Posterior cingulate gyrus (tissue), 11 donors: ENCODE measurements around the gene DLG2.
A peak's percentile ranks its signal among the peaks of the same experiment; 100 is the strongest.

Source experiments
- DNase-seq, 10 donors: peaks; one replicate each; pipeline versions ENCODE4 v3.0.0 to v3.0.0-alpha.2; 2020 to 2021; ENCODE audit warnings: mixed read lengths in 3 of 10
- intact Hi-C: fragments of 100-400 bp; cut with DNase I; formaldehyde crosslinking; loops from one replicate; pipeline ENCODE4 v1.15.1; 2023

Gene DLG2

DNA sequence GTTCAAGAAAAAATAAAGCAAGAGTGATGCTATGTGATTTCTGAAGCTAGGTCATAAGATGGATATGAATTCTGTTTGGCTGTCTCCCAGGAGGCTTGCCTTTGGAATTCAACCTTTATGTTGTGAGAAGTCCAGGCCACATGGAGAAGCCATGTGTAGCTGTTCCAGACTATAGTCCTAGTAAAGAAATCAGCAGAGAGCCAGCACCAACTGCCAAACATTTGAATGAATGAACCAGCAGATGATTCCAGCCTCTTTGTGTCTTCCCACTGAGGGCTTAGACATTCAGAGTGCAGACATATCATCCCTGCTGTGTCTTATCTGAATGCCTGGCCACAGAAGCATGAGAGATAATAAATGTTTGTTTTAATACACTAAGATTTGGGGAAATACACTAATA, 1150.6 kb downstream of the DLG2 start:
- no peak for DNase-seq
- intact Hi-C loops, result no loop called here

DNA sequence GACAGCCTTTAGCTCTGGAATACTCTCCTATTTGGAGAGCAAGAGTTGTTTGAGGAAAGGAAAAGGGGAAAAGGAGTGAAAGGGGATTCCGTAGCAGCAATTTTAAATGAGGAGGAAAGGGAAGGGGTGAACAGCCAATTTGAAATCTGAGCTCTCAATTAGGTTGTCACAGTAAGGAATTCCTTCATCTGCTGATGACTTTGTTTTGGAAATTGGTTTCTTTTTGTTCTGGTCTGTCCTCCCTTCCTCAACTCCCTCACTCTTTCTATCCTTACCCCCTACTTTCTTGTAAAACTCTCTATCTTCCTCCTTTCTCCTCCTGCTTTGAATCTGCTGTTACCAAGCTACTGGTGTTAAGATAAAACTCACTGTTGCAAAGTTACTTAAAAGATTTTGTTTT, 1155.6 kb downstream of the DLG2 start:
- DNase-seq, result no peak
- intact Hi-C loops, result no loop called here

DNA sequence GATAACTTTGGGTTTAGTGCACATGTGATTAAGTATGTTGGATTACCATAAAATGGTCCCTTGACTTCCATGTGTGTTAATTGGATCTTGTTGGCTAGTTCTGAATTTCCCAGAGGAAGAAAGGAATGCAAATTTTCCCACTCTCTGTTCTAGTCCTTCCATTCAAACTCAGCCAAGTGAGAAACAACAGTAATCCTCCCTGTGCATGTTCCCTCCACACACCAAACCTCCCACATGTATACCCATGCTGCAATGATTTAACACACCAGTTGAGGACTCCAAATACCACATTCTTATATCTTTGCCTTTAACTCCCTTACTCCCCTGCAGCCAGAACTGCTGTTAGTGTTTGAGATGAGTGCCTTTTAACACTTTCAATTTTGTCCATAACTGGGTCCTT, 1158.9 kb downstream of the DLG2 start:
- no peak for DNase-seq
- intact Hi-C loops, result no loop called here

DNA sequence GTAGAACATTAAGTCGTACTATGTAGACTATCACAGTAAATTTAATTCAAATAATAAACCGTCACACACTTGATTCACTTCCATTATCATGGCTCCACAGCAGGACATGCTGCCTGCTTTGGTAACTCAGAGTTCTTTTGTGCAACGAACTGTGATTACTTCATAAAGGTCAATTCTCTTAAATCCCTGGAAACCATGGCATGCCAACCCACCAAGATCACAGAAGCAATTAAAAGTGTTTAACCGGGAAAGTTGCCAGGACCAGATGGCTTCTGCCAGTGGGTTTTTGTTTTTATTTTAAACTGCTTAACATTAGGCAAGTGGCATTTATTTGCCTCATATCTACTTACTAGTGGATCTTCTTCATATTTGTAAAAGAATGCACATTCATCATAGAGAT, 1162.1 kb downstream of the DLG2 start:
- no peak for DNase-seq
- intact Hi-C loops, result no loop called here

DNA sequence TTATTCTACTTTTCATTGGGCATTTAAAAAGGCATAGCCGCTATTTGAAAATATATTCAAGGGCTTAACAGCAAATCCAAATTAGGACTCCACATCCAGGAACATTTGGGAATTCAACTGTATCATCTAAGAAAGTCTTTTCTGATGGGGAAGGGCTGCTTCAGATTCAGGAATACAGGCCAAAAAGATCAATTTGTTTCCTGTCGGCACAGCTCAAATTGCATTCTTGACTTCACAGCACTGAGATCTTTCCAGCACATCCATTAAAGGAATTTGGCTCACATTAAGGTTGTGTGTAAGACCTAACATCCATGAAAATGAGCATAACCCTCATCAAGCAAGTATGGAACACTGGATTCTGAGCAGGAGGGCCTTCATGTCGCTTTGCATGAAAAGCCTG, 1171.5 kb downstream of the DLG2 start:
- intact Hi-C loops, result no loop called here
- no peak for DNase-seq

DNA sequence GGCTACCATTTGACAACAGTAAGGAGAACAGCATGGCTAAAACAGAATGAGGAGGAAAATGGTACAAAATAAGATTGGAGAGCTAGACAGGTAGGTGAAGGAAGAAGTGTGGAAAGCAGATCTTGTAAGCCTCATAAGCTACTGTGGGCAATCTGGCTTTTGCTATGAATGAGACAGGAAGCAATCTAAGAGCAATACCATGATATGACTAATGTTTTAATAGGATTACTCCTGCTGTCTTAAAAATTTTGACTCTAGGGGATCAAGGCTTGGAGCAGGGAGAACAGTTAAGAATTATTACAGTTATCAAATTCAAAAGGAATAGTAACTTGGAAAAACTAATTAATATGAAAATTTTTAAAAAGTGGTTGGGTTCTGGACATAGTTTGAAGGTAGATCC, 1174.9 kb downstream of the DLG2 start:
- no peak for DNase-seq
- intact Hi-C loops, result no loop called here

DNA sequence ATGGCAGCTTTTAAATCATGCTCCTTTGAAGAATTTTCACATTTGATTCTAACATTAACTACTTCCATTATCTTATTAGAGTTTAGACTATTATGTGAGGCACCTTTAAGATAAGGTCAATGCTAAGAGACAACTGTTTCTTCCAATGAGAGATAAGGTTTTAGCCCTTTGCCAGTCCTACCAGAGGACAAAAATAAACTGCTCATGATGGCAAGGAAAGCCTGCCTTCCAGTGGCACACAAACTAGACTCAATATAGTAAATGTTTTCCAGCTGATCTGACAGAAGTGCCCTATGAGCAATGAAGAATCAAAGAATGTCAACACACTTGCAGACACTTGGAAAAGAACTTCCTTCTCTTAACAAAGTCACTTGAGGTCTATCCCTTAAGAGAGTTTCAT, 1188.6 kb downstream of the DLG2 start:
- no peak for DNase-seq
- intact Hi-C loops, result no loop called here

DNA sequence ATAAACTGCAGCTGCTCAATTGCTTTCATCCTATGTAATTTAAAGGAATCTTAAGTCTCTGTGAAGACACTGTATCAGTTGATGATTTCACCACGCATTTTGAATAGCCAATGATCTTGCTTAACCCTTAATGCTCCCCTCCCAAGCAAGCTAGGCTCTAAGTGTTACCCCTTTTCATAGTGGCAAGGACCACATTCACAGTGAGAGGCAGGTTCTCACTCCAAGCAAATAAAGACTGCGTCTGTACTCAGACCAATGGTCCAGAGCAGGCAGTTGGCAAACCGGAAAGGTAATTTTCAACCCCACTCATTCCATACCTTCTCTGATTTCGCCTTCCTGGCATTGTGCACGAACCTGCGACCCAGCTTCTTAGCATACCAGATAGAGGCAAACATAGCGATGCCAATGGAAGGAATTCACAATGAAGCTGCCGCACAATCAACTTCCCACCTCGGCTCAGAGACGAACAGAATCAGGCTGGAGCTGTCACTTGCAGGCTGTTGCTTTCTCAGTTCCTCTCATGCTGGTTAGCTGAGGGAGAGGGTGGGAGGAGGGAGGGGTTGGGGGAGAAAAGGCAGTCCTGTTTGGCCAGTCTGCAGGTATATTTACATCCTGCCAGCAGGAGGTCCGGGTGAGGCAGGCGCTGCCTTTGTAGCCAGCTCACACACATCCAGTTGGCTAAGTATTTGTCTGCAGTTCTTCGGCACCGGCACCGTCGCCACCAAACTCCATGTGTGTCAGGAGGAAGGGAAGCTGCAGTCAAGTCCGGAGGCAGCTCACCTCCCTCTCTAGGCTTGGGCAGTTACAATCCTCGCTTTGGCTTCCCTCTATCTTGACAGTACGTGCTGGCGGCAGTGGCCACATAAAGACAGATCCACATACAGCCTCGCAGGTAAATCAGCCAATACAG, 1189.8 kb downstream of the DLG2 start:
- DNase-seq, result peak; percentile 18 to 95 (median 58)
- intact Hi-C loops, result no loop called here

DNA sequence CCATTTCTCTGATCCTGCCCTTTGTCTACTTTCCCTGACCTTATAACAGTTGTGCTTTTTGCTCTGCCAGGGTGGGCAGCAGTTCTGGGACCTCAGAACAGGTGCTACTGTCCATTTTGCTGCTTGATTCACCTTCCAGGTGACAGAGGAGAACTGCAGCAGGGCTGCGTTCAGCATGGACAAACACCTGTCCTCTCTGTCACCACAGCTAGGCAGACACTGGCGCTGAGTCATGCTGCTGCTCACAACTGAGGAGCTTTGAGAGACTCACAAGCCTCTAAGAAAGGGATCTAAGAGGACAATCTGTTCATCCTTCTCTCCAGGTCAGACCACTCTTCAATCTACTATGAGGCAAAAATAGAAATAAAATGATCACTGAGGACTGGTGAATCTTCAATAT, 1196.5 kb downstream of the DLG2 start:
- peak in 8 of 10 donors; percentile 15 to 86 (median 44) for DNase-seq
- intact Hi-C loops, result no loop called here

DNA sequence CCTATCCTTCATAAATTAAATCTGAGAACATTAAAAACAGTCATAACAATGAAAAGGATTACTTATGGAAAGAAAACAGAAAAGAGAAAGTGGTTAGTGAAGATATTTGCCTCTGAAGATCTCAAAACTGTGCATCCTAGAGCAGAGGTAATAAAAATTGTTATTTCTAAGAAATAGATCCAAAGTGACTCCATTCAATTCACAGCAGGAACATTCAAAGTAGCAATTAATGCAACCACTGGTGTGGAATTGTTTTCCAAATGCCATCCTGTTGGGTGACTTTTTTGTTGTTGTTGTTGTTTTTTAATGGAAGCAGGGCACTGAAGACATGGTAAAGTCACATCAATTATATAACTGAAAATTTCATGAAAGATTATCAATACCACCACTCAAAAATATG, 1201.5 kb downstream of the DLG2 start:
- intact Hi-C loops, result no loop called here
- DNase-seq, result no peak

DNA sequence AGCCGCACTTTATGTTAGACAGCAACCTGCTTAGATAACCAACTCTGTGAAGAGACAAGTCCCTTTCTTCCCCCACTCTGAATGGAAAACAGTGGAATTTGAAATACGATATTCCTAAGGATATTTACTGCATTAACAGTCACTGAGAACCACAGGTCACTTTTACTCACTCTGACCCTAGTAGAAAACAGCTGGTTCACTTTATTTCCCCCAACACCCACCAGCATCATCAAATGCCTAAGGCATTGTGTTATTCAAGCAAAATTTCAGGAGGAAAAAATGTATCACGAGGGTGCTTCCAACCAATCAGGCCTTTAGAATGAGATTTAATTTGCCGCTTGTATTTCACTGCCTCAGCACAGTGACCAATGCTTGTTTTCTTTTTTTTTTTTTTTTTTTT, 1206.9 kb downstream of the DLG2 start:
- intact Hi-C loops, result no loop called here
- no peak for DNase-seq

DNA sequence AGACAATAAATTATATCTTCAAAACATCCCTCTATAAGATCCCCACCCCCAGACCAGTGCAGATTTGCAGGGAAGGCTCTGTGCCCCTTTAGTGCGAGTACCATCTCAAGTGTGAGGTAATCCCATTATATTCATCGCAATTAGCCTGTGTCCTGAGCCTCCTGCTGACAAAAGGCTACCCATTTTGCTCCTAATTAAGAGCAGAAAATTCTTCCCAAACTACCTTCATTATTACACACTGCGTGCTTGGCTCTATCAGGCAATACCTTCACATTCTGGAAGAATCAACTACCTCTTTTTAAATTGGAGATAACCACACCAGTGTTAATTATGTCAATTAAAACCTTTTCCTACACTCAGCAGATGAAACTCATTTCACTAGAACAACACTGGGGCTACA, 1207.5 kb downstream of the DLG2 start:
- DNase-seq, result no peak
- intact Hi-C loops, result no loop called here

DNA sequence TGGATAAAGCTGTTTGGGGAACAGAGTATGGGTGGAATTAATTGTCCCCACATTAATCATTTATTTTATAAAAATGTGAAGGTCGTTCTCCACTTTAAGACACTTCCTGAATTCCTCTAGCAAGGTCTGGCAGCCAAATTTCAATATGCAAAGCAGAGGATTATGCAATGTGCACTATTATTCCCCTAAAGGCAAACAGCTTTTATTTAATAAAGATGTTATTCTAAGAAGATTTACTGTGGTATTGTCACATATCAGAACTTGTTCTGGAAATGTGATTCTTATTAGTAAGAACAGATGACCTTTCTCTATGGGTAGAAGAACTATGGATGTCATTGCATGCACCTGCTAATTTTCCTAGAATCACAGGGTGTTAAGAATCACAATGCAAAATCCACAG, 1212.2 kb downstream of the DLG2 start:
- DNase-seq, result no peak
- intact Hi-C loops, result no loop called here

DNA sequence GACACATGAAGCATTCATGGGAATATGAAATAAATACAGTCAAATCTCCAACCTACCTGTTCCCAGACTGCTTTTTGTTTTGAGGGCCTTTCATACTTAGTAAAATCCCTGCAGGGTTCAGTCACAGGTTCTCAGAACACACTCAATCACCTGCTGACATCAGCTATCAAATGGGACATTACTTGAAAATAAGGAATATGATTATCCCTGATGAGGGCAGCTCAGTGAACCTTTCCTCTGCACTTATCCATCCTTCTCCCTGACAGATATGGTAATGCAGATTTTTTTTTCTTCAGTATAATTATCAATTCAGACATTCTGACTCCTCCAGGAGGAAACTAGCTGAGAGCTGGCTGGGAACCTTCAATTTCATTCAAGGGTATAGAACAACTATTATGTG, 1213.6 kb downstream of the DLG2 start:
- intact Hi-C loops, result no loop called here
- DNase-seq, result no peak

DNA sequence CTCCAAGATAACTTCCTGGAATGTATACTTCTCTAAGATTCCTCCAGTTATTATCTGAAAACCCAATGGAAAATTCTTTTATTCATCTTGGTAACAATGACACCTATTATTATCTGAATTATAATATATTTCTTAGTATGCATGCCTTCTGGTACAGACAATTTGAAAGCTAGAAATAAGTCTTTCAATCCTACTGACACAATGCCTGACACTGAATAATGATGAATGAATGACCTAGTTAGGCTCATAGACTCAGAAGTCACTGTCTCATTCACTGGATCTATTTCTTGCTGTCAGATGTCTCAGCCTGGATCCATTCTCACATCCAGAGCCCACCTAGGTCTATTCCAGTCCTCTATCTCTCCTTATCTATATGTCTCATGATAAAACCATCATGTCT, 1214.3 kb downstream of the DLG2 start:
- intact Hi-C loops, result no loop called here
- DNase-seq, result no peak

DNA sequence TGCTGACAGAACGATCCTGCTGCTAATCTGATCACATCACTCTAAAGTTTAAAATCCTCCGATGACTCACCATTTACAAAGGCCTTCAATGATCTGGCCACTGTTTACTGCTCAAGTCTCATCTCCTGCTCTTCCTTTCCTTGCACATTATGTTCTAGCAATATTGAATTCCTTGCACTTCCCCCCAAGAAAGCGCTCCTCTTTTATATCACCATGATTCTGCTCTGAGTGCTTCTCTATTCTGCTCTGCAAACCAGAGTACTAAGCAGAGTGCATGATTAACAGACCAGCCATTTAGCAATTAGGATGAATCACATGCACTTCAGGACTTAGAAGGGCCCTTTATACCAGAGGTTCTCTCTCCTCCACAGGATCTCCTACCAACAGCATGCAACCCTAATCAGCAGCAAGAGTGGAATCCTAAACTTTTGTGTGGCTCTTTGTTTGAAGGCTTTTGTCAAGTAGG, 1218.2 kb downstream of the DLG2 start:
- intact Hi-C loops, result no loop called here
- DNase-seq, result no peak

DNA sequence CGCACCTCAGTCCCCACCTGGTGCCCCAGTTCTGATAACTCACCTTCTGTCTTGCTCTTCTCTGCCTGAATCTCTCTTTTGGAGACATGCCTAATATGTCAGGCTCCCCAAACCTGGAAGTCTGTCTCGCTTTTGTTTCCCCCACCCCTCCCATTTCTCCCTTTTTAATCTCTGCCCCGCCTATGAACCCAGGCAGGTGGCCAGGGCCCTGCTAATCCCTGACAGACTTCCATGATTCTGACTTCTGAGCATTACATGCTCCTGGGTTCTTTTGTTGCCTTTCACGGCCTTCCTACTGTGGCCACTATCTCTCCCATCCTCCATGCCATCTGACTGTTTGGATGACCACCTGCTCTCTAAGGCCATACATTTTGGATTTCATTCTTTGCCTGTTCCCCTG, 1220.1 kb downstream of the DLG2 start:
- DNase-seq, result no peak
- intact Hi-C loops, result no loop called here

DNA sequence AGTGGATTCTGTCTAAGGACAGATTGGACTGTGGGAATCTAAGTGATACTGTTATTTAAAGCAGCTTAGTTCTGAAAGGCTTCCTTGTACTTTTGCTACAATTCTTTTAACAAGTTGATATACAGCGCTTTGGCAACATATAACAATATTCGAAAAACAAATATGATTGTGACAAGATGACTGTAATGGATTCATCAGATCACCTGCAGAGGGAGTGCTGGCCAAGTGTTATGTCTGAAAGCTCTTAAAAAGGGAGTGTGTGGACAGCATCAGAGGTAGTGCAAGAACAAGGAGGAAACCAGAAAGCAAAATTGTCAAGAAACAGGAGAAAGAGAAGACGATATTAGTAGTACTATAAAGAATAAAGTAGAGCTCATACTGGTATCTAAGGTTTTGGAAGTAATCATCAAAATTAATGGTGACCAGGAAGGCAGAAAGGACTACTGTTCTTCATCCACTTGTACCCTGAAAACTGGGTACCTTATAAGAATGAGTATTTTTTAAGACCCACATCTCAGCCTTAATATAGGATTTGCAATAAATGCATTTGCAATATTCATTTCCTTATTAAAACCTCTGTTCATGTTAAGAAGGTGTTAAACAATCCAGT, 1229.0 kb downstream of the DLG2 start:
- intact Hi-C loops, result no loop called here
- DNase-seq, result peak in 1 of 10 donors; percentile 55

DNA sequence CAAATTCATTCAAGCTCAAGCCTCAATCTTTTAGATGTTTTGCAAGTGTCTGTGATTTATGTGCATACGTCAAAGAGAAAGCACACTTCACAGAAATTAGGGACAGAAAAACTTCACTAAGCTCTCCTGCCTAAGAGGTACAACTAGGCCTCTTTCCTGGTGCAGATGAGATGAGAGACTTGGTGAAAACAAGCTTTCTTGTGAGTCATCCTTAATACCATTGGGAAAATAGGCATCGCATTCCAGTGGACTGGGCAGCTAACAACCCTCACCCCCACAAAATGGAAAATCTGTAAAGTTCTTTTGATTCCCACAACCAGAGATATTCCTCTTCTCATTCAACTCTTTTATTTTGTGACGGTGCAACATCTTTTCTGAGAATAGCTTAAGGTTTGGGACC, 1230.6 kb downstream of the DLG2 start:
- DNase-seq, result no peak
- intact Hi-C loops, result no loop called here

DNA sequence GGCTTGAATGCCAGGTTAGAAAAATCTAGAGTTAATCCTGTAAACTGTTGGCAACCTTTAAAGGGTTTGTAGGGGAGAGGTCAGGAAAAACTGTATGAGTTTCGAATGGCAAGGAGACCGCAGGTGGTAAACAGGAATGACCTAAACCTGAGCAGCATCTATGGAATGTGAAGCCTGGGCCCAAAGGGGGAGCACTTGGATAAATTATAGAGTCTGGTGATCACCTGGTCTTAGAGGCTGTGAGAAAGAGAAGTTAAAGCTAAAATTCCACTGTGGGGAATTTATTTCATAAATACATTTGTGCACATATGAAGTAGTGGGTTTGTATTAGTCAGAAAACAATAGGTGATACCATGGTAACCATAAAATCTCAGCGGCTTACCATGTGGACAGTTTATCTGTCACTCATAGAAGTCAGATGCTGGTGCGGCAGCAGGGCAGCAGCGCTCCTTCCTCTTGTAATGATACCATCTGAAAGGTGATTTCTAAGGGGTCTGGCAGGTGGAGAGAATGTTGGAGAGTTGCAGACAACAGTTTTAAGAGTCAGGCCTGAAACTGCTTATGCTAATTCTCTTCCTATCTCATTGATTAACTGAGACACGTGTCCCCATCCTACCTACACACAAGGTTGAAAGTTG, 1236.6 kb downstream of the DLG2 start:
- no peak for DNase-seq
- intact Hi-C loops, result no loop called here

DNA sequence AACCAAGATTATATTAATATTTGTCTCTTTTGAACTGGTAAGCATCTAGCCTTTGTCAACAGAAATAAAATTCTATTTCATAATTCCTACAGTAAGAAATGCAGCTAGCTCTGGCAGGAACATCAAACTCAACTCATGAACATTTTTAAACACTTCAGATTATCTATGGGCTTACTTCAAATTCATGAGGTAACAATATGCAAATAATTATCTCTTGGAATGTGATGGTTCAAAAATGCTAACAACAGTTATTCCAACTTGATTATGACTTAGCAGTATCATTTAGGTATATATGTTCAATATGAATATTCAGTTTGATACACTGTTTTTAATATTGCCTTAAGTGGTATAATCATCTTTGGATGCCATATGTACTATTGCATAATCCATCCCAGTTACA, 1237.4 kb downstream of the DLG2 start:
- DNase-seq, result no peak
- intact Hi-C loops, result loop anchor here (5.0 kb wide), 1 partner anchor 133 kb away; no protein-coding TSS in a partner anchor

DNA sequence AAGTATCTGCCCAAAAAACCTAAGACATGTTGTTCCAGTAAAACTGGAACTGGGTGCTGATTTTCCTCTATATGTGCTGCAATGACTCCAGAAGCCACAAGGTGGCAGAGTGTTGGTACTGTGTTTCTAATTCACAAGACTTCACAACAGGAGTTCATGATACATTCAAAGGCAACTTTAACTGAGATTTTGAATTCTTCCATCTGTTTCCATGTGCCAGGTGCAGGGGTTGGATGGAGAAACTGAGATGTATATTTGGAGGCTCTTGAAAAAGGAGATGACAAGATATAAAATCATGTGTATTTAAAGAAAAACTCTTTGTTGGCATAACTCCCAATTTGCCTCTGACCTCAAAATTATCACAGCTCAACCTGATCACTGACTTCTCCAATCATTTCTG, 1242.4 kb downstream of the DLG2 start:
- intact Hi-C loops, result loop anchor here (5.0 kb wide), 2 partner anchors 138 to 547 kb away; no protein-coding TSS in a partner anchor
- DNase-seq, result peak in 6 of 10 donors; percentile 33 to 69 (median 58)
